Endothelial cell of umbilical vein (primary cell): ENCODE measurements around the gene SLC31A2. TPM values are rescaled to one million over a fixed set of nuclear protein-coding genes. Genes with fewer than 3 reads are reported as not detected.

ENCODE experiments used
- BruUV-seq: library from RNA; stranded (reverse); fragments of 400-500 nt; replicated peaks from 2 replicates; lab custom pipeline; 2021; lab: Mats Ljungman, UMichigan
- CTCF ChIA-PET: fragments of 300-600, 350-600 bp; sonication (Branson Sonifier 250); formaldehyde crosslinking; loops from one replicate; lab custom pipeline; 2021; ENCODE audit warnings: antibody characterized with exemption, inconsistent platforms; lab: Charles Lee
- POLR2A ChIA-PET: fragments of 300-600, 350-600 bp; sonication (Branson Sonifier 250); formaldehyde crosslinking; loops from one replicate; lab custom pipeline; 2021; ENCODE audit warnings: antibody characterized with exemption, inconsistent platforms; lab: Charles Lee
- DNase-seq: peaks from one replicate; pipeline ENCODE4 v3.0.0-alpha.2; 2011; ENCODE audit warnings: low read depth, low spot score
- FAIRE-seq: peaks from 2 replicates; lab custom pipeline; 2011; peaks lifted over from hg19 to GRCh38; lab: Jason Lieb, UNC
- H2AFZ ChIP-seq: 2 replicates; pipeline ENCODE4 v1.6.0; 2012; ENCODE audit warnings: low read depth, low read length, control low read depth, inconsistent platforms
- H3K27ac ChIP-seq: 2 replicates; pipeline ENCODE4 v1.5.1; 2011; ENCODE audit warnings: low read depth, mild to moderate bottlenecking, control low read depth, low read length, moderate library complexity; ENCODE audit not compliant: insufficient read depth
- H3K27me3 ChIP-seq, 2 experiments: 2 replicates each; pipeline versions ENCODE4 v1.6.0 to v1.6.1; 2011; ENCODE audit warnings: low read length in 2 of 2, mixed read lengths in 1 of 2; ENCODE audit not compliant: control insufficient read depth in 2 of 2, insufficient read depth in 2 of 2
- H3K36me3 ChIP-seq, 2 experiments: 2 replicates in 1 of 2; 3 replicates in 1 of 2; pipeline ENCODE4 v1.5.1; 2011; ENCODE audit warnings: low read length in 2 of 2, mild to moderate bottlenecking in 1 of 2, moderate library complexity in 1 of 2; ENCODE audit not compliant: control insufficient read depth in 2 of 2, insufficient read depth in 2 of 2; ENCODE audit errors: extremely low read depth in 1 of 2
- H3K4me1 ChIP-seq: 3 replicates; pipeline ENCODE4 v1.5.1; 2011; ENCODE audit warnings: mild to moderate bottlenecking, low read length; ENCODE audit not compliant: control insufficient read depth, insufficient read depth; ENCODE audit errors: extremely low read depth
- H3K4me2 ChIP-seq: 2 replicates; pipeline ENCODE4 v1.6.1; 2011; ENCODE audit warnings: low read length, control low read depth, mixed read lengths; ENCODE audit not compliant: insufficient read depth
- H3K4me3 ChIP-seq, 3 experiments: fragments of 200-600 bp in 1 of 3; sonication (generic), shearing (Covaris generic) in 1 of 3; replicated peaks in 1 of 3; 2 replicates each; pipeline ENCODE4 v1.5.1; 2011 to 2016; ENCODE audit warnings: control low read depth in 3 of 3, low read length in 3 of 3, mild to moderate bottlenecking in 2 of 3, inconsistent platforms in 1 of 3, low read depth in 1 of 3, moderate library complexity in 1 of 3; ENCODE audit not compliant: insufficient read depth in 1 of 3
- H3K79me2 ChIP-seq: 2 replicates; pipeline ENCODE4 v1.6.0; 2012; ENCODE audit warnings: low read length, inconsistent platforms; ENCODE audit not compliant: control insufficient read depth, insufficient read depth
- H3K9ac ChIP-seq: replicated peaks from 2 replicates; pipeline ENCODE3; 2011; ENCODE audit warnings: low read length, control low read depth; ENCODE audit not compliant: insufficient read depth; ENCODE audit errors: extremely low read depth
- H3K9me1 ChIP-seq: replicated peaks from 3 replicates; pipeline ENCODE4 v1.6.0; 2011; ENCODE audit warnings: mild to moderate bottlenecking, low read length; ENCODE audit not compliant: control insufficient read depth, insufficient read depth; ENCODE audit errors: extremely low read depth
- H3K9me3 ChIP-seq: replicated peaks from 2 replicates; pipeline ENCODE4 v1.5.1; 2012; ENCODE audit warnings: low read length, inconsistent platforms; ENCODE audit not compliant: control insufficient read depth, insufficient read depth
- H4K20me1 ChIP-seq: replicated peaks from 2 replicates; pipeline ENCODE3; 2011; ENCODE audit warnings: mild to moderate bottlenecking, low read length; ENCODE audit not compliant: control insufficient read depth, insufficient read depth; ENCODE audit errors: extremely low read depth
- EZH2 ChIP-seq: IDR thresholded peaks from 2 replicates; pipeline ENCODE4 v1.6.1; 2012; ENCODE audit warnings: borderline replicate concordance, low read depth, mild to moderate bottlenecking, moderate library complexity, low read length, inconsistent platforms; ENCODE audit not compliant: severe bottlenecking
- FOS ChIP-seq: IDR thresholded peaks from 2 replicates; pipeline ENCODE4 v1.6.1; 2011; ENCODE audit warnings: mild to moderate bottlenecking, low read length, moderate library complexity, borderline replicate concordance; ENCODE audit not compliant: insufficient read depth
- MYC ChIP-seq: IDR thresholded peaks from one replicate; pipeline ENCODE4 v1.6.1; 2011; ENCODE audit warnings: mild to moderate bottlenecking, low read depth, low read length
- POLR2AphosphoS5 ChIP-seq: IDR thresholded peaks from 2 replicates; pipeline ENCODE4 v1.6.1; 2012; ENCODE audit warnings: low read depth, mild to moderate bottlenecking, control low read depth, low read length, moderate library complexity; ENCODE audit not compliant: insufficient read depth
- dilution Hi-C: fragments of 300-500 bp; cut with MboI; formaldehyde crosslinking; loops from one replicate; pipeline ENCODE4 v1.15.0; 2019; ENCODE audit warnings: low sequenced_read_pairs; ENCODE audit not compliant: extremely low pct_ligation_motif_present
- intact Hi-C: fragments of 100-400 bp; cut with micrococcal nuclease; formaldehyde crosslinking; loops from one replicate; pipeline ENCODE4 v1.10.0; 2022
- polyA plus RNA-seq, 4 experiments: library from polyadenylated mRNA; depleted of rRNA in 3 of 4; stranded (reverse) in 3 of 4; unstranded in 1 of 4; fragments of >200 nt; gene quantifications; 2 replicates each; pipeline versions ENCODE4 v1.2.1 to v1.2.3, GENCODE V29; 2011 to 2012; ENCODE audit warnings: missing spikeins in 1 of 4
- total RNA-seq: library from RNA; stranded (reverse); gene quantifications from 2 replicates; pipeline ENCODE4 v1.2.3, GENCODE V29; 2021
- TF ChIP-seq, protein P1 (sequence below), 2 donors: IDR thresholded peaks; 1 replicate in 1 of 2; 2 replicates in 1 of 2; pipeline ENCODE4 v1.5.1; 2011; ENCODE audit warnings: low read length in 2 of 2, mild to moderate bottlenecking in 2 of 2, moderate library complexity in 2 of 2, control low read depth in 1 of 2, inconsistent platforms in 1 of 2, low read depth in 1 of 2; ENCODE audit not compliant: insufficient read depth in 1 of 2; ENCODE audit errors: extremely low read depth in 1 of 2
- TF ChIP-seq, protein P2 (sequence below): IDR thresholded peaks from 2 replicates; pipeline ENCODE4 v1.6.1; 2011; ENCODE audit not compliant: insufficient read depth, insufficient read length

SLC31A2 gene
- total and polyA plus RNA-seq, 2 donors (not counting 3 experiments of a cell fraction or from before 2014, with no cell fraction given): 3.7 to 9.8 TPM

DNA sequence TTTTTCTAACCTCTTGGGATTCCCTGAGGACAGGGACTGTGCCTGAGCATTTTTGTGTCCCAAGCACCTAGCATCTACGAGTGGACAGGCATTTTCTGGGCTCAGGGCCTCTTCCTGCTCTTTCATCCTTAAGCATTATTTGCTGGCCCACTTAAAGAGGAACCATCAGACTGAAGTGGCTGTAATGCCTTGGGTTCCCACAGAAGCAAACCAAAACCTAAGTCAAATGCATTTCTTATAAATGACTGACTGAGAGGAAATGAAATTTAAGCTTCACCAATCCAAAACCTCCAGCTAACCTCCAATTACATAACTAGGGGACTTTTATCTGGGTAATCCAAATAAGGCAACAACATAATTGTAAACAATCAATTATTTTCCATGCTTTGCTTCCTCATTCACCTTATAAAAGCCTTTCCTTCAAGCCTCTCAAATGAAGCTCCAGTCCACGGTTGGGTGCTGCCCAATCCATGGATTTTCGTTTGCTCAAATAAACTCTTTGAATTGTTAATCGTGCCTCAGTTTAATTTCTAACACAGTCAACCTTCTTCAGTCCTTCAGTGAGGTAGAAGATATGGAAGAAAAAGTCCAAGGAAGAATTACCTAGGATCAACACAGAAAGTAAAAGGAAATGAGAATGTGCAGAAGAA lies 25.3 kb upstream of the SLC31A2 start:
- POLR2A ChIA-PET: no interaction called here
- peaks cover 0 to 2% of the 10 kb centered on the region in 2 experiments for H3K27me3 ChIP-seq
- H3K27ac ChIP-seq: no peak overlapping the region
- FAIRE-seq: no peak
- dilution Hi-C loops (no loop called here), intact Hi-C loops (no loop called here)
- no peak overlapping the region for H2AFZ ChIP-seq
- CTCF ChIA-PET: no interaction called here
- no peak overlapping the region for H3K4me3 ChIP-seq
- H3K9ac ChIP-seq: no peak overlapping the region
- no peak overlapping the region for H3K4me2 ChIP-seq
- no peaks in the 10 kb centered on the region for H3K4me1 ChIP-seq
- no peaks in the 10 kb centered on the region for H3K9me3 ChIP-seq
- H4K20me1 ChIP-seq: no peaks in the 10 kb centered on the region
- H3K9me1 ChIP-seq: no peaks in the 10 kb centered on the region
- DNase-seq: no peak
- no peaks in the 10 kb centered on the region for H3K36me3 ChIP-seq
- TF ChIP-seq MYC (no peak), POLR2AphosphoS5 (no peak), FOS (no peak), EZH2 (no peak)
- TF ChIP-seq, protein P1, sequence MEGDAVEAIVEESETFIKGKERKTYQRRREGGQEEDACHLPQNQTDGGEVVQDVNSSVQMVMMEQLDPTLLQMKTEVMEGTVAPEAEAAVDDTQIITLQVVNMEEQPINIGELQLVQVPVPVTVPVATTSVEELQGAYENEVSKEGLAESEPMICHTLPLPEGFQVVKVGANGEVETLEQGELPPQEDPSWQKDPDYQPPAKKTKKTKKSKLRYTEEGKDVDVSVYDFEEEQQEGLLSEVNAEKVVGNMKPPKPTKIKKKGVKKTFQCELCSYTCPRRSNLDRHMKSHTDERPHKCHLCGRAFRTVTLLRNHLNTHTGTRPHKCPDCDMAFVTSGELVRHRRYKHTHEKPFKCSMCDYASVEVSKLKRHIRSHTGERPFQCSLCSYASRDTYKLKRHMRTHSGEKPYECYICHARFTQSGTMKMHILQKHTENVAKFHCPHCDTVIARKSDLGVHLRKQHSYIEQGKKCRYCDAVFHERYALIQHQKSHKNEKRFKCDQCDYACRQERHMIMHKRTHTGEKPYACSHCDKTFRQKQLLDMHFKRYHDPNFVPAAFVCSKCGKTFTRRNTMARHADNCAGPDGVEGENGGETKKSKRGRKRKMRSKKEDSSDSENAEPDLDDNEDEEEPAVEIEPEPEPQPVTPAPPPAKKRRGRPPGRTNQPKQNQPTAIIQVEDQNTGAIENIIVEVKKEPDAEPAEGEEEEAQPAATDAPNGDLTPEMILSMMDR (IDR thresholded peaks at IDR 0.05; ENCODE audit: extremely low read depth in 1 of 2, insufficient read depth in 1 of 2, low read depth in 1 of 2, low read length in 2 of 2): no peak
- TF ChIP-seq, protein P2, sequence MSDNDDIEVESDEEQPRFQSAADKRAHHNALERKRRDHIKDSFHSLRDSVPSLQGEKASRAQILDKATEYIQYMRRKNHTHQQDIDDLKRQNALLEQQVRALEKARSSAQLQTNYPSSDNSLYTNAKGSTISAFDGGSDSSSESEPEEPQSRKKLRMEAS: no peak
- BruUV-seq: no TSS peak
- H3K79me2 ChIP-seq: no peaks in the 10 kb centered on the region
